ENCODE data around the gene PRPF19. TPM values are rescaled to one million over a fixed set of nuclear protein-coding genes. Genes with fewer than 3 reads are reported as not detected.
"Not testable (repeated sequence)": the region's sequence is repeated elsewhere in the genome, so short reads cannot be mapped to it uniquely, and the experiment has no call there.

The PRPF19 gene
- total RNA-seq, 2 experiments from 2014 or later: 161 TPM

- peaks cover 49% of the 10 kb centered on the region for H3K4me1 Mint-ChIP-seq (ENCODE audit: low read depth)
- peak within 1 kb of the TSS; percentile 93 for H3K4me3 Mint-ChIP-seq
- peaks cover 2% of the 10 kb centered on the region for H3K27me3 Mint-ChIP-seq (ENCODE audit: low read depth)
- DNase-seq (peak; percentile 92), ATAC-seq (peak; percentile 77)
- H3K27ac Mint-ChIP-seq: peak within 1 kb of the TSS; percentile 96
- peaks cover 22% of the 10 kb centered on the region for H3K36me3 Mint-ChIP-seq (ENCODE audit: low read depth)
- no peaks in the 10 kb centered on the region for H3K9me3 Mint-ChIP-seq (ENCODE audit: insufficient read depth)
- ChIA-PET CTCF (interaction anchor here (0.7 to 4.7 kb wide), 16 partner anchors 10 to 381 kb away, joined by 3 to 31 read pairs (median 7); partner anchors contain the start of genes TMEM132A and VWCE), POLR2A (interaction anchor here (0.6 to 3.1 kb wide), 8 partner anchors 8 to 1751 kb away, joined by 3 to 23 read pairs (median 4); partner anchors contain the start of genes C11orf98, CD5, CSKMT and PRPF19)
Observed at GRCh38 chr11:60913793-60914632, 7.6 kb upstream of the PRPF19 start, which contains the start of gene TMEM109. Gene TMEM109, plus strand, starts transcription at chr11:60914158. Its CDS starts 5,536 bp downstream, at chr11:60919694.

- CTCF ChIA-PET: interaction anchor here (1.0 to 4.7 kb wide), 10 partner anchors 9 to 382 kb away, joined by 3 to 31 read pairs (median 6); partner anchors contain the start of gene VWCE
- POLR2A ChIA-PET: interaction anchor here (0.8 to 3.1 kb wide), 6 partner anchors 7 to 1752 kb away, joined by 3 to 23 read pairs (median 4); partner anchors contain the start of genes C11orf98, CD5, CSKMT and PRPF19
- ATAC-seq: no peak
Observed at GRCh38 chr11:60912851-60913528, 6.6 kb upstream of the PRPF19 start.

GRCh38 chr11:60912223-60912850 is 6.0 kb upstream of the PRPF19 start:
- Mint-ChIP-seq H3K9me3 (ENCODE audit: insufficient read depth) (no peaks in the 10 kb centered on the region), H3K4me1 (ENCODE audit: low read depth) (peaks cover 50% of the 10 kb centered on the region)
- ATAC-seq: no peak

More at GRCh38 chr11:60912851-60913528, 6.6 kb upstream of the PRPF19 start:
- H3K36me3 Mint-ChIP-seq (ENCODE audit: low read depth): peaks cover 16% of the 10 kb centered on the region
- peaks cover 47% of the 10 kb centered on the region for H3K4me1 Mint-ChIP-seq (ENCODE audit: low read depth)
- H3K9me3 Mint-ChIP-seq (ENCODE audit: insufficient read depth): no peaks in the 10 kb centered on the region
- peaks cover 7% of the 10 kb centered on the region for H3K27me3 Mint-ChIP-seq (ENCODE audit: low read depth)
- H3K4me3 Mint-ChIP-seq: peak overlapping the region; percentile 93
- DNase-seq: no peak
- H3K27ac Mint-ChIP-seq: peak overlapping the region; percentile 96

DNA sequence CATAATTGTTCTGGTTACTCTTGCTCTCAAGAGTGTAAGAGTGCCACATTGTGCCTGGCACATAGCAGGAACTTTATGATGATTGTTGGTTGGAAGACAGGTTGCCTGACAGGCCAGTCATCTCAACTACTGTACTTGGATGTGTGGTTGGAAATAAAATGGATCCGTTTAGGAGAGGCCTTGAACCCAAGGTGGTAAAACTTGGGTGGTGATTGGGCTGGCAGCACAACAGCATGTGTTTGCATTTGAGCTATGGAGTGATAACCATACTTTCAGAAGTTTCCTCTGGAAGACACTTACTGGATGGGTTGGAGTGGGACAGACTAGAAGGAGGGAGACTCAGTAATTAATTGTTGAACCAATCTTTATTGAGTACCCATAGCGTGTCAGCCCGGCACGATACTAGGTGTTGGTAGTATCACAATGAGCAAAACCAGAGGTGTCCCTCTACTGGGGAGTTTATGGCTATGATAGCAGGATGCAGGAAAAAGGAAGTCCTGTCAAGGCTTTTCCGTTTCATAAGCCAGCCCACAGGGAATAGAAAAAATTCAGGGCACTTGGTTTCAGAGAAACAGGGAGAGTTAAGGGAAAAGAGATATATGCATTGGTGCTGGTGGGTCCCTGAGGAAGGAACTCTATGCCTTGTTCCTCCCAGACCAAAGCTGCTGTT is 4.5 kb upstream of the PRPF19 start:
- H3K4me3 Mint-ChIP-seq: no peak overlapping the region
- ChIA-PET CTCF (interaction anchor here (3.4 kb wide), 1 partner anchor 12 kb away, joined by 27 read pairs; no protein-coding TSS in a partner anchor), POLR2A (no interaction called here)
- no peak for DNase-seq
- no peaks in the 10 kb centered on the region for H3K9me3 Mint-ChIP-seq (ENCODE audit: insufficient read depth)
- H3K36me3 Mint-ChIP-seq (ENCODE audit: low read depth): peaks cover 2% of the 10 kb centered on the region
- ATAC-seq: no peak
- H3K27me3 Mint-ChIP-seq (ENCODE audit: low read depth): peaks cover 7% of the 10 kb centered on the region
- no peak overlapping the region for H3K27ac Mint-ChIP-seq
- peaks cover 45% of the 10 kb centered on the region for H3K4me1 Mint-ChIP-seq (ENCODE audit: low read depth)

More at GRCh38 chr11:60912223-60912850, 6.0 kb upstream of the PRPF19 start:
- ChIA-PET POLR2A (interaction anchor here (0.6 to 0.8 kb wide), 6 partner anchors 43 to 277 kb away, joined by 3 to 4 read pairs (median 3); partner anchors contain the start of gene CD6), CTCF (interaction anchor here (0.8 to 4.7 kb wide), 9 partner anchors 9 to 217 kb away, joined by 3 to 31 read pairs (median 4); no protein-coding TSS in a partner anchor)
- Mint-ChIP-seq H3K27me3 (ENCODE audit: low read depth) (peaks cover 7% of the 10 kb centered on the region), H3K4me3 (peak overlapping the region; percentile 1), H3K36me3 (ENCODE audit: low read depth) (peaks cover 14% of the 10 kb centered on the region), H3K27ac (peak overlapping the region; percentile 77)
- no peak for DNase-seq

- ATAC-seq: no peak
- Mint-ChIP-seq H3K27me3 (ENCODE audit: low read depth) (peaks cover 7% of the 10 kb centered on the region), H3K4me3 (no peak overlapping the region), H3K36me3 (ENCODE audit: low read depth) (peaks cover 3% of the 10 kb centered on the region), H3K27ac (no peak overlapping the region), H3K9me3 (ENCODE audit: insufficient read depth) (no peaks in the 10 kb centered on the region), H3K4me1 (ENCODE audit: low read depth) (peaks cover 43% of the 10 kb centered on the region)
- no peak for DNase-seq
- POLR2A ChIA-PET: no interaction called here
- CTCF ChIA-PET: no interaction called here
Observed at GRCh38 chr11:60910281-60910687, 3.9 kb upstream of the PRPF19 start.

GRCh38 chr11:60909680-60910280 is 3.4 kb upstream of the PRPF19 start:
- H3K27ac Mint-ChIP-seq; H3K36me3 Mint-ChIP-seq (ENCODE audit: low read depth); DNase-seq; H3K4me3 Mint-ChIP-seq; CTCF ChIA-PET; H3K9me3 Mint-ChIP-seq (ENCODE audit: insufficient read depth); ATAC-seq; POLR2A ChIA-PET; H3K27me3 Mint-ChIP-seq (ENCODE audit: low read depth): not testable (repeated sequence)
- H3K4me1 Mint-ChIP-seq (ENCODE audit: low read depth): peaks cover 46% of the 10 kb centered on the region

- Mint-ChIP-seq H3K9me3 (ENCODE audit: insufficient read depth) (no peaks in the 10 kb centered on the region), H3K4me1 (ENCODE audit: low read depth) (peaks cover 54% of the 10 kb centered on the region), H3K27ac (no peak overlapping the region), H3K27me3 (ENCODE audit: low read depth) (peaks cover 7% of the 10 kb centered on the region), H3K36me3 (ENCODE audit: low read depth) (peaks cover 11% of the 10 kb centered on the region), H3K4me3 (no peak overlapping the region)
- DNase-seq (no peak), ATAC-seq (no peak)
- CTCF ChIA-PET: interaction anchor here (2.3 kb wide), 1 partner anchor 10 kb away, joined by 9 read pairs; no protein-coding TSS in a partner anchor
- POLR2A ChIA-PET: no interaction called here
Observed at GRCh38 chr11:60908803-60909202, 2.4 kb upstream of the PRPF19 start.

DNA sequence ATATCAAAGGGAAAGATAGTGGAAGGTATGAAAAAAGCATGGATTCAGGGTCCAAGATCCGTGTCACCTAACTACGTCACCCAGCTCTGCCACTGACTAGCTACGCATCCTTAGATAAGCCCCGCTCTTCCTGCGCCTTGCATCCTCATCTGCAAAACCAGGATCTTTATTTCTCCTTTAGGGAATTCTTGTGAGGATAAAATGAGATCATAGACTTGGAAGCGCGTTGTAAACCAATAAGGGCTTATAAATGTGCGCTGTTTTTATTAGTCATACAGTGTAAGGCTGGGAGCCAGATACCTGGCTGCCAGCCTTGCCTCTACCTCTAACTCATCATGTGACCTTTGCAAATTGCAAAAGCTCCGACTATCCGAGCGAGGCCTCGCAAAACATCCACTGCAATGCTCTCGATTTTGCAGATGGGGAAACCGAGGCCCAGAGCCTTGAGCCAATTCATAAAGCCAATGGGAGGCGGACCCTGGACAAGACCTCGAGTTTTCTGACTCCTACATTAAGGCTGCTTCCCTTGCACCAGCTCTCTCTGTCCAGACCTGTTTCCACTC is 753 bp downstream of the PRPF19 start:
- H3K27me3 Mint-ChIP-seq (ENCODE audit: low read depth): peaks cover 7% of the 10 kb centered on the region
- H3K4me3 Mint-ChIP-seq: peak overlapping the region; percentile 80
- H3K9me3 Mint-ChIP-seq (ENCODE audit: insufficient read depth): no peaks in the 10 kb centered on the region
- peak overlapping the region; percentile 89 for H3K27ac Mint-ChIP-seq
- peaks cover 43% of the 10 kb centered on the region for H3K4me1 Mint-ChIP-seq (ENCODE audit: low read depth)
- no peak for ATAC-seq
- no peak for DNase-seq
- CTCF ChIA-PET: interaction anchor here (0.9 to 5.0 kb wide), 9 partner anchors 10 to 430 kb away, joined by 3 to 35 read pairs (median 5); partner anchors contain the start of gene CD6
- H3K36me3 Mint-ChIP-seq (ENCODE audit: low read depth): peaks cover 31% of the 10 kb centered on the region
- POLR2A ChIA-PET: interaction anchor here (0.6 to 2.8 kb wide), 5 partner anchors 9 to 75 kb away, joined by 3 to 23 read pairs (median 4); partner anchors contain the start of gene TMEM109

DNA sequence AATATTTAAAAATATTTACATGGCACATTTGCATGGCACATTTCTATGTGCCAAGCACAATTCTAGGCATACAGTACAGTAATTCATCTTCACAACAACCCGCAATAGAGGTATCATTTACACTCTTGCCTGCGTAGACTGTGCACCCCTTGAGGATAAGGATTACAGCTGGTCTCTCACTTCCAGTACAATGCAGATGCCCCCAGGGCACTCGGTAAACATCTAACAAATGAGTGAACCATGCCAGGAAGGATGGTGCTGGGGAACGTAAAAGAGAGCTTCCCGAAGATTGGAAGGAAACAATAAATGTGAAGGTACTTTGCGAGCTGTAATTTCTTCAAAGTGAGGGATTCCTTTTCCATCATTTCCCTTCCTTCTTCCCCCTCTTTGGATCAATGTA is 1.3 kb downstream of the PRPF19 start:
- H3K36me3 Mint-ChIP-seq (ENCODE audit: low read depth): peaks cover 37% of the 10 kb centered on the region
- H3K4me1 Mint-ChIP-seq (ENCODE audit: low read depth): peaks cover 42% of the 10 kb centered on the region
- H3K27me3 Mint-ChIP-seq (ENCODE audit: low read depth): peaks cover 7% of the 10 kb centered on the region
- CTCF ChIA-PET: interaction anchor here (0.9 to 5.0 kb wide), 11 partner anchors 10 to 431 kb away, joined by 3 to 35 read pairs (median 5); partner anchors contain the start of gene CD6
- ATAC-seq (no peak), DNase-seq (no peak)
- H3K4me3 Mint-ChIP-seq: peak overlapping the region; percentile 80
- peak overlapping the region; percentile 89 for H3K27ac Mint-ChIP-seq
- POLR2A ChIA-PET: interaction anchor here (1.2 to 2.8 kb wide), 3 partner anchors 10 to 74 kb away, joined by 4 to 23 read pairs (median 5); partner anchors contain the start of gene TMEM109
- no peaks in the 10 kb centered on the region for H3K9me3 Mint-ChIP-seq (ENCODE audit: insufficient read depth)

- Mint-ChIP-seq H3K27ac (peak overlapping the region; percentile 50), H3K4me3 (no peak overlapping the region), H3K36me3 (ENCODE audit: low read depth) (peaks cover 60% of the 10 kb centered on the region), H3K27me3 (ENCODE audit: low read depth) (no peaks in the 10 kb centered on the region), H3K4me1 (ENCODE audit: low read depth) (peaks cover 40% of the 10 kb centered on the region), H3K9me3 (ENCODE audit: insufficient read depth) (no peaks in the 10 kb centered on the region)
- ChIA-PET CTCF (interaction anchor here (1.0 to 9.2 kb wide), 5 partner anchors 10 to 136 kb away, joined by 3 to 187 read pairs (median 7); no protein-coding TSS in a partner anchor), POLR2A (interaction anchor here (1.2 kb wide), 1 partner anchor 13 kb away, joined by 3 read pairs; no protein-coding TSS in a partner anchor)
- ATAC-seq: no peak
- DNase-seq: no peak
Observed at GRCh38 chr11:60902625-60903024, 3.8 kb downstream of the PRPF19 start.
